Gastrocnemius medialis (tissue), 4 donors: ENCODE results near the gene NDUFS6. TPM values are rescaled to one million over a fixed set of nuclear protein-coding genes. Genes with fewer than 3 reads are reported as not detected.
"Not testable (repeated sequence)": the region's sequence is repeated elsewhere in the genome, so short reads cannot be mapped to it uniquely, and the experiment has no call there.

Experiments
- ATAC-seq, 2 donors: fragments of 150-250 bp; one replicate each; pipeline ENCODE4 v1.9.1; 2016
- DNase-seq, 2 donors: peaks; one replicate each; pipeline ENCODE4 v3.0.0-alpha.2; 2019
- H3K27ac ChIP-seq, 4 donors: fragments of 200-600 bp; sonication (generic); 1 replicate in 1 of 4; 2 replicates in 3 of 4; pipeline ENCODE4 v1.5.1; 2016 to 2018; ENCODE audit warnings: mild to moderate bottlenecking in 2 of 4, moderate library complexity in 1 of 4
- H3K27me3 ChIP-seq, 3 donors: fragments of 200-600 bp; sonication (generic) in 2 of 3; 1 replicate in 1 of 3; 2 replicates in 2 of 3; pipeline versions ENCODE4 v1.5.1 to v1.6.0; 2016 to 2019; ENCODE audit warnings: mild to moderate bottlenecking in 1 of 3, moderate library complexity in 1 of 3
- H3K36me3 ChIP-seq, 2 donors: fragments of 200-600 bp; sonication (generic) in 1 of 2; one replicate each; pipeline ENCODE4 v1.5.1; 2017 to 2018
- H3K4me1 ChIP-seq, 2 donors: fragments of 200-600 bp; sonication (generic) in 1 of 2; one replicate each; pipeline ENCODE4 v1.5.1; 2016 to 2017; ENCODE audit warnings: mild to moderate bottlenecking in 2 of 2
- H3K4me3 ChIP-seq, 4 donors: fragments of 200-600 bp; sonication (generic) in 3 of 4; 1 replicate in 1 of 4; 2 replicates in 3 of 4; pipeline ENCODE4 v1.5.1; 2016 to 2019; ENCODE audit warnings: mild to moderate bottlenecking in 2 of 4
- H3K9me3 ChIP-seq, 3 donors: fragments of 200-600 bp; sonication (generic) in 2 of 3; 1 replicate in 1 of 3; 2 replicates in 2 of 3; pipeline ENCODE4 v1.5.1; 2016 to 2019
- CTCF ChIP-seq, 5 experiments: fragments of 450-650 bp in 3 of 5; fragments of 200-600 bp in 2 of 5; sonication (generic) in 2 of 5; IDR thresholded peaks in 4 of 5; conservative IDR thresholded peaks in 1 of 5; 1 replicate in 4 of 5; 2 replicates in 1 of 5; pipeline ENCODE4 v1.5.1; 2016 to 2019; ENCODE audit warnings: antibody characterized with exemption in 5 of 5, mild to moderate bottlenecking in 3 of 5, moderate library complexity in 3 of 5
- POLR2A ChIP-seq, 2 donors: fragments of 450-650 bp; IDR thresholded peaks; one replicate each; pipeline ENCODE4 v1.6.1; 2017; ENCODE audit warnings: antibody characterized with exemption in 2 of 2, mild to moderate bottlenecking in 2 of 2, moderate library complexity in 2 of 2
- in situ Hi-C, 4 donors: fragments of 200-750 bp; cut with MboI; loops; one replicate each; pipeline versions ENCODE4 v1.15.0 to v1.8.0; 2017; ENCODE audit warnings: low sequenced_read_pairs in 4 of 4
- intact Hi-C: fragments of 100-400 bp; cut with DNase I; formaldehyde crosslinking; loops from one replicate; pipeline ENCODE4 v1.15.1; 2023; ENCODE audit warnings: low total_unique reads
- total RNA-seq, 4 donors: library from RNA; depleted of rRNA; stranded (reverse); fragments of >200 nt; gene quantifications; one replicate each; pipeline versions ENCODE4 v1.1.0 to v1.2.3, GENCODE V29; 2016

NDUFS6 gene
- total RNA-seq, 4 donors from 2014 or later = 70.8 to 135 (median 106) TPM

GRCh38 chr5:1787472-1788047 is 13.6 kb upstream of the NDUFS6 start:
- Histone ChIP-seq H3K9me3 (no peaks in the 10 kb centered on the region), H3K27me3 (no peaks in the 10 kb centered on the region), H3K27ac (no peak overlapping the region), H3K4me3 (no peak overlapping the region), H3K4me1 (peaks cover 0 to 4% of the 10 kb centered on the region in 2 donors), H3K36me3 (no peaks in the 10 kb centered on the region)
- TF ChIP-seq POLR2A (IDR thresholded peaks at IDR 0.05) (no peak), CTCF (IDR thresholded peaks at IDR 0.05 in 4 of 5, conservative IDR thresholded peaks at IDR 0.05 in 1 of 5) (no peak)
- intact Hi-C loops (no loop called here), in situ Hi-C loops (no loop called here)
- ATAC-seq (no peak), DNase-seq (no peak)

GRCh38 chr5:1788200-1788599 is 13.0 kb upstream of the NDUFS6 start:
- Histone ChIP-seq H3K36me3 (no peaks in the 10 kb centered on the region), H3K27me3 (no peaks in the 10 kb centered on the region), H3K4me1 (peaks cover 0 to 4% of the 10 kb centered on the region in 2 donors), H3K9me3 (no peaks in the 10 kb centered on the region), H3K4me3 (no peak overlapping the region), H3K27ac (no peak overlapping the region)
- TF ChIP-seq CTCF (IDR thresholded peaks at IDR 0.05 in 4 of 5, conservative IDR thresholded peaks at IDR 0.05 in 1 of 5) = no peak
- TF ChIP-seq POLR2A (IDR thresholded peaks at IDR 0.05) = no peak
- in situ Hi-C loops (no loop called here), intact Hi-C loops (no loop called here)
- DNase-seq (no peak), ATAC-seq (no peak)

GRCh38 chr5:1788828-1789227 is 12.4 kb upstream of the NDUFS6 start:
- no peaks in the 10 kb centered on the region for H3K36me3 ChIP-seq
- ATAC-seq = no peak
- intact Hi-C loops = no loop called here
- no peak overlapping the region for H3K27ac ChIP-seq
- H3K27me3 ChIP-seq = no peaks in the 10 kb centered on the region
- DNase-seq = no peak
- TF ChIP-seq POLR2A (IDR thresholded peaks at IDR 0.05) (no peak), CTCF (IDR thresholded peaks at IDR 0.05 in 4 of 5, conservative IDR thresholded peaks at IDR 0.05 in 1 of 5) (no peak)
- no peak overlapping the region for H3K4me3 ChIP-seq
- in situ Hi-C loops = no loop called here
- H3K9me3 ChIP-seq = no peaks in the 10 kb centered on the region
- peaks cover 0 to 4% of the 10 kb centered on the region in 2 donors for H3K4me1 ChIP-seq

GRCh38 chr5:1789438-1789833 is 11.8 kb upstream of the NDUFS6 start:
- H3K27me3 ChIP-seq, H3K4me1 ChIP-seq, DNase-seq, in situ Hi-C loops, ATAC-seq, H3K9me3 ChIP-seq, H3K36me3 ChIP-seq, intact Hi-C loops, H3K4me3 ChIP-seq, H3K27ac ChIP-seq: not testable (repeated sequence)

- intact Hi-C loops = no loop called here
- no peaks in the 10 kb centered on the region for H3K9me3 ChIP-seq
- ATAC-seq = no peak
- in situ Hi-C loops = no loop called here
- H3K27me3 ChIP-seq = no peaks in the 10 kb centered on the region
- H3K27ac ChIP-seq = no peak overlapping the region
- no peaks in the 10 kb centered on the region for H3K36me3 ChIP-seq
- no peak for DNase-seq
- H3K4me3 ChIP-seq = no peak overlapping the region
- TF ChIP-seq POLR2A (IDR thresholded peaks at IDR 0.05) (no peak), CTCF (IDR thresholded peaks at IDR 0.05 in 4 of 5, conservative IDR thresholded peaks at IDR 0.05 in 1 of 5) (no peak)
- H3K4me1 ChIP-seq = peaks cover 0 to 4% of the 10 kb centered on the region in 2 donors
Measured at GRCh38 chr5:1789834-1790471, 11.3 kb upstream of the NDUFS6 start.
